VCaP (cell line): ENCODE data around the gene ABLIM1.

Experiments used
- H3K27ac ChIP-seq: fragments of 450-650 bp; 2 replicates; pipeline ENCODE4 v1.5.1; 2017
- CTCF ChIP-seq: fragments of 450-650 bp; conservative IDR thresholded peaks from 2 replicates; pipeline ENCODE4 v1.5.1; 2017; ENCODE audit warnings: mild to moderate bottlenecking, moderate library complexity

Gene ABLIM1

GRCh38 chr10:114551636-114551972 lies 106.5 kb downstream of the ABLIM1 start:
- no peak for TF ChIP-seq CTCF
- peak overlapping the region; percentile 28; the same call in 1 of the 2 replicates for H3K27ac ChIP-seq

GRCh38 chr10:114550756-114551635 lies 107.1 kb downstream of the ABLIM1 start:
- TF ChIP-seq CTCF = peak; percentile 34
- H3K27ac ChIP-seq = peak overlapping the region; percentile 28; the same call in 1 of the 2 replicates

GRCh38 chr10:114548662-114549061 lies 109.4 kb downstream of the ABLIM1 start:
- TF ChIP-seq CTCF = peak; percentile 64
- no peak overlapping the region for H3K27ac ChIP-seq

GRCh38 chr10:114547514-114547913 lies 110.6 kb downstream of the ABLIM1 start:
- no peak overlapping the region for H3K27ac ChIP-seq
- TF ChIP-seq CTCF = no peak

- TF ChIP-seq CTCF = no peak
- H3K27ac ChIP-seq = no peak overlapping the region
These were observed 111.0 kb downstream of the ABLIM1 start for GRCh38 chr10:114547056-114547455.

GRCh38 chr10:114545819-114546218 lies 112.3 kb downstream of the ABLIM1 start:
- H3K27ac ChIP-seq = no peak overlapping the region
- TF ChIP-seq CTCF = no peak

GRCh38 chr10:114545071-114545470 lies 113.0 kb downstream of the ABLIM1 start:
- no peak for TF ChIP-seq CTCF
- H3K27ac ChIP-seq = no peak overlapping the region
